ENCODE measurements around the gene ABCC6. TPM values are rescaled to one million over a fixed set of nuclear protein-coding genes. Genes with fewer than 3 reads are reported as not detected.
A peak's percentile ranks its signal among the peaks of the same experiment; 100 is the strongest.

ABCC6 gene
- polyA plus RNA-seq, 2 donors, result 0.08 to 0.31 TPM

GRCh38 chr16:16131659-16132058, 91.6 kb downstream of the ABCC6 start:
- Histone ChIP-seq H3K9me3 (ENCODE audit: control insufficient read depth in 2 of 2, insufficient read depth in 1 of 2, low read depth in 1 of 2, low read length in 1 of 2) (no peaks in the 10 kb centered on the region), H3K27me3 (ENCODE audit: control insufficient read depth in 1 of 2, insufficient read depth in 2 of 2, low read length in 2 of 2) (no peaks in the 10 kb centered on the region), H3K4me3 (ENCODE audit: low read depth in 1 of 2, low read length in 2 of 2) (no peak overlapping the region), H3K36me3 (ENCODE audit: control insufficient read depth in 2 of 2, insufficient read depth in 2 of 2, low read length in 1 of 2) (peaks cover 10 to 33% of the 10 kb centered on the region in 2 donors), H3K4me1 (ENCODE audit: control insufficient read depth in 2 of 2, insufficient read depth in 2 of 2, low read length in 1 of 2) (no peaks in the 10 kb centered on the region), H3K27ac (ENCODE audit: low read depth in 2 of 2, low read length in 1 of 2) (no peak overlapping the region)
- WGBS, 2 donors, result 96% methylated on average over 15 of the region's 15 CpGs

GRCh38 chr16:16131204-16131603, 92.1 kb downstream of the ABCC6 start:
- no peaks in the 10 kb centered on the region for H3K9me3 ChIP-seq (ENCODE audit: control insufficient read depth in 2 of 2, insufficient read depth in 1 of 2, low read depth in 1 of 2, low read length in 1 of 2)
- H3K36me3 ChIP-seq (ENCODE audit: control insufficient read depth in 2 of 2, insufficient read depth in 2 of 2, low read length in 1 of 2), result peaks cover 5 to 28% of the 10 kb centered on the region in 2 donors
- no peaks in the 10 kb centered on the region for H3K27me3 ChIP-seq (ENCODE audit: control insufficient read depth in 1 of 2, insufficient read depth in 2 of 2, low read length in 2 of 2)
- H3K4me3 ChIP-seq (ENCODE audit: low read depth in 1 of 2, low read length in 2 of 2), result no peak overlapping the region
- peak overlapping the region in 1 of 2 donors; percentile 11 for H3K27ac ChIP-seq (ENCODE audit: low read depth in 2 of 2, low read length in 1 of 2)
- 87 to 93% methylated on average over 3 of the region's 3 CpGs for WGBS, 2 donors
- no peaks in the 10 kb centered on the region for H3K4me1 ChIP-seq (ENCODE audit: control insufficient read depth in 2 of 2, insufficient read depth in 2 of 2, low read length in 1 of 2)

GRCh38 chr16:16127469-16128116, 95.7 kb downstream of the ABCC6 start:
- H3K4me1 ChIP-seq (ENCODE audit: control insufficient read depth in 2 of 2, insufficient read depth in 2 of 2, low read length in 1 of 2), result no peaks in the 10 kb centered on the region
- 34 to 42% methylated on average over 11 of the region's 11 CpGs for WGBS, 2 donors
- no peak overlapping the region for H3K4me3 ChIP-seq (ENCODE audit: low read depth in 1 of 2, low read length in 2 of 2)
- no peaks in the 10 kb centered on the region for H3K27me3 ChIP-seq (ENCODE audit: control insufficient read depth in 1 of 2, insufficient read depth in 2 of 2, low read length in 2 of 2)
- peak overlapping the region; percentile 68 to 75 for H3K27ac ChIP-seq (ENCODE audit: low read depth in 2 of 2, low read length in 1 of 2)
- H3K36me3 ChIP-seq (ENCODE audit: control insufficient read depth in 2 of 2, insufficient read depth in 2 of 2, low read length in 1 of 2), result peaks cover 11 to 32% of the 10 kb centered on the region in 2 donors
- H3K9me3 ChIP-seq (ENCODE audit: control insufficient read depth in 2 of 2, insufficient read depth in 1 of 2, low read depth in 1 of 2, low read length in 1 of 2), result peaks cover 0 to 9% of the 10 kb centered on the region in 2 donors

- peaks cover 11 to 34% of the 10 kb centered on the region in 2 donors for H3K36me3 ChIP-seq (ENCODE audit: control insufficient read depth in 2 of 2, insufficient read depth in 2 of 2, low read length in 1 of 2)
- H3K27ac ChIP-seq (ENCODE audit: low read depth in 2 of 2, low read length in 1 of 2), result peak overlapping the region; percentile 56 to 68
- 72 to 74% methylated on average over 10 of the region's 10 CpGs for WGBS, 2 donors
- H3K27me3 ChIP-seq (ENCODE audit: control insufficient read depth in 1 of 2, insufficient read depth in 2 of 2, low read length in 2 of 2), result no peaks in the 10 kb centered on the region
- no peak overlapping the region for H3K4me3 ChIP-seq (ENCODE audit: low read depth in 1 of 2, low read length in 2 of 2)
- no peaks in the 10 kb centered on the region for H3K4me1 ChIP-seq (ENCODE audit: control insufficient read depth in 2 of 2, insufficient read depth in 2 of 2, low read length in 1 of 2)
- H3K9me3 ChIP-seq (ENCODE audit: control insufficient read depth in 2 of 2, insufficient read depth in 1 of 2, low read depth in 1 of 2, low read length in 1 of 2), result peaks cover 0 to 9% of the 10 kb centered on the region in 2 donors
Measured at GRCh38 chr16:16126896-16127295, 96.4 kb downstream of the ABCC6 start.

GRCh38 chr16:16124974-16125373, 98.3 kb downstream of the ABCC6 start:
- Histone ChIP-seq H3K4me1 (ENCODE audit: control insufficient read depth in 2 of 2, insufficient read depth in 2 of 2, low read length in 1 of 2) (no peaks in the 10 kb centered on the region), H3K27ac (ENCODE audit: low read depth in 2 of 2, low read length in 1 of 2) (peak overlapping the region; percentile 8 to 56), H3K4me3 (ENCODE audit: low read depth in 1 of 2, low read length in 2 of 2) (no peak overlapping the region), H3K36me3 (ENCODE audit: control insufficient read depth in 2 of 2, insufficient read depth in 2 of 2, low read length in 1 of 2) (peaks cover 11 to 36% of the 10 kb centered on the region in 2 donors), H3K27me3 (ENCODE audit: control insufficient read depth in 1 of 2, insufficient read depth in 2 of 2, low read length in 2 of 2) (no peaks in the 10 kb centered on the region), H3K9me3 (ENCODE audit: control insufficient read depth in 2 of 2, insufficient read depth in 1 of 2, low read depth in 1 of 2, low read length in 1 of 2) (peaks cover 0 to 9% of the 10 kb centered on the region in 2 donors)
- 95 to 96% methylated on average over 3 of the region's 3 CpGs for WGBS, 2 donors

- peaks cover 11 to 32% of the 10 kb centered on the region in 2 donors for H3K36me3 ChIP-seq (ENCODE audit: control insufficient read depth in 2 of 2, insufficient read depth in 2 of 2, low read length in 1 of 2)
- H3K27ac ChIP-seq (ENCODE audit: low read depth in 2 of 2, low read length in 1 of 2), result peak overlapping the region; percentile 8 to 56
- H3K4me1 ChIP-seq (ENCODE audit: control insufficient read depth in 2 of 2, insufficient read depth in 2 of 2, low read length in 1 of 2), result no peaks in the 10 kb centered on the region
- no peak overlapping the region for H3K4me3 ChIP-seq (ENCODE audit: low read depth in 1 of 2, low read length in 2 of 2)
- no peaks in the 10 kb centered on the region for H3K27me3 ChIP-seq (ENCODE audit: control insufficient read depth in 1 of 2, insufficient read depth in 2 of 2, low read length in 2 of 2)
- 85 to 91% methylated on average over 10 of the region's 10 CpGs for WGBS, 2 donors
- peaks cover 0 to 9% of the 10 kb centered on the region in 2 donors for H3K9me3 ChIP-seq (ENCODE audit: control insufficient read depth in 2 of 2, insufficient read depth in 1 of 2, low read depth in 1 of 2, low read length in 1 of 2)
Measured at GRCh38 chr16:16124438-16124837, 98.9 kb downstream of the ABCC6 start.

GRCh38 chr16:16122264-16122663, 101.0 kb downstream of the ABCC6 start:
- Histone ChIP-seq H3K9me3 (ENCODE audit: control insufficient read depth in 2 of 2, insufficient read depth in 1 of 2, low read depth in 1 of 2, low read length in 1 of 2) (peaks cover 0 to 12% of the 10 kb centered on the region in 2 donors), H3K4me1 (ENCODE audit: control insufficient read depth in 2 of 2, insufficient read depth in 2 of 2, low read length in 1 of 2) (no peaks in the 10 kb centered on the region), H3K4me3 (ENCODE audit: low read depth in 1 of 2, low read length in 2 of 2) (no peak overlapping the region), H3K27ac (ENCODE audit: low read depth in 2 of 2, low read length in 1 of 2) (no peak overlapping the region), H3K36me3 (ENCODE audit: control insufficient read depth in 2 of 2, insufficient read depth in 2 of 2, low read length in 1 of 2) (peaks cover 11 to 36% of the 10 kb centered on the region in 2 donors), H3K27me3 (ENCODE audit: control insufficient read depth in 1 of 2, insufficient read depth in 2 of 2, low read length in 2 of 2) (no peaks in the 10 kb centered on the region)
- 94 to 95% methylated on average over 12 of the region's 12 CpGs for WGBS, 2 donors

GRCh38 chr16:16121185-16121727, 102.0 kb downstream of the ABCC6 start:
- Histone ChIP-seq H3K4me3 (ENCODE audit: low read depth in 1 of 2, low read length in 2 of 2) (no peak overlapping the region), H3K27ac (ENCODE audit: low read depth in 2 of 2, low read length in 1 of 2) (no peak overlapping the region), H3K9me3 (ENCODE audit: control insufficient read depth in 2 of 2, insufficient read depth in 1 of 2, low read depth in 1 of 2, low read length in 1 of 2) (peaks cover 0 to 14% of the 10 kb centered on the region in 2 donors), H3K36me3 (ENCODE audit: control insufficient read depth in 2 of 2, insufficient read depth in 2 of 2, low read length in 1 of 2) (peaks cover 11 to 44% of the 10 kb centered on the region in 2 donors), H3K27me3 (ENCODE audit: control insufficient read depth in 1 of 2, insufficient read depth in 2 of 2, low read length in 2 of 2) (no peaks in the 10 kb centered on the region), H3K4me1 (ENCODE audit: control insufficient read depth in 2 of 2, insufficient read depth in 2 of 2, low read length in 1 of 2) (no peaks in the 10 kb centered on the region)
- 81 to 82% methylated on average over 6 of the region's 6 CpGs for WGBS, 2 donors

- Histone ChIP-seq H3K4me3 (ENCODE audit: low read depth in 1 of 2, low read length in 2 of 2) (no peak overlapping the region), H3K27ac (ENCODE audit: low read depth in 2 of 2, low read length in 1 of 2) (peak overlapping the region in 1 of 2 donors; percentile 76), H3K4me1 (ENCODE audit: control insufficient read depth in 2 of 2, insufficient read depth in 2 of 2, low read length in 1 of 2) (no peaks in the 10 kb centered on the region), H3K27me3 (ENCODE audit: control insufficient read depth in 1 of 2, insufficient read depth in 2 of 2, low read length in 2 of 2) (no peaks in the 10 kb centered on the region), H3K36me3 (ENCODE audit: control insufficient read depth in 2 of 2, insufficient read depth in 2 of 2, low read length in 1 of 2) (peaks cover 7 to 40% of the 10 kb centered on the region in 2 donors), H3K9me3 (ENCODE audit: control insufficient read depth in 2 of 2, insufficient read depth in 1 of 2, low read depth in 1 of 2, low read length in 1 of 2) (peaks cover 0 to 14% of the 10 kb centered on the region in 2 donors)
- 61 to 64% methylated on average over 17 of the region's 17 CpGs for WGBS, 2 donors
Measured at GRCh38 chr16:16120382-16121184, 102.7 kb downstream of the ABCC6 start.
